ENCODE results near the gene CYTH2.

Gene CYTH2

GRCh38 chr19:48477067-48477685, 8.0 kb downstream of the CYTH2 start:
- H3K27ac ChIP-seq (ENCODE audit: low read length), result no peak overlapping the region
- H4K20me1 ChIP-seq (ENCODE audit: insufficient read depth, low read length), result peaks cover 74% of the 10 kb centered on the region
- H3K9ac ChIP-seq (ENCODE audit: low read depth, low read length), result no peak overlapping the region
- no peaks in the 10 kb centered on the region for H3K9me3 ChIP-seq (ENCODE audit: insufficient read depth, low read length, severe bottlenecking)
- H3K27me3 ChIP-seq (ENCODE audit: insufficient read depth, low read length, poor library complexity), result no peaks in the 10 kb centered on the region
- H3K79me2 ChIP-seq (ENCODE audit: insufficient read depth, low read length), result peaks cover 8% of the 10 kb centered on the region
- peaks cover 86% of the 10 kb centered on the region for H3K36me3 ChIP-seq (ENCODE audit: insufficient read depth, low read length)
- no peak overlapping the region for H2AFZ ChIP-seq (ENCODE audit: low read depth, low read length)
- no peak overlapping the region for H3K4me3 ChIP-seq (ENCODE audit: low read depth in 1 of 2, low read length in 2 of 2)
- no peak overlapping the region for H3K4me2 ChIP-seq (ENCODE audit: insufficient read depth, low read length)
- no peak for DNase-seq
- no peak for ATAC-seq (ENCODE audit: insufficient read depth, low read depth)
- H3K4me1 ChIP-seq (ENCODE audit: insufficient read depth, low read length), result peaks cover under 1% of the 10 kb centered on the region; the same call in 1 of the 2 replicates
- no peak for TF ChIP-seq EZH2 (IDR thresholded peaks at IDR 0.05; ENCODE audit: borderline replicate concordance, low read depth, low read length, severe bottlenecking)
- TF ChIP-seq CTCF (IDR thresholded peaks at IDR 0.05; ENCODE audit: borderline replicate concordance, extremely low read depth, low read length, poor library complexity, severe bottlenecking), result no peak

GRCh38 chr19:48477698-48478338, 8.6 kb downstream of the CYTH2 start:
- H3K9ac ChIP-seq (ENCODE audit: low read depth, low read length), result no peak overlapping the region
- no peak for DNase-seq
- H4K20me1 ChIP-seq (ENCODE audit: insufficient read depth, low read length), result peaks cover 68% of the 10 kb centered on the region
- H3K9me3 ChIP-seq (ENCODE audit: insufficient read depth, low read length, severe bottlenecking), result no peaks in the 10 kb centered on the region
- no peaks in the 10 kb centered on the region for H3K27me3 ChIP-seq (ENCODE audit: insufficient read depth, low read length, poor library complexity)
- no peak overlapping the region for H3K4me2 ChIP-seq (ENCODE audit: insufficient read depth, low read length)
- ATAC-seq (ENCODE audit: insufficient read depth, low read depth), result no peak
- H3K4me1 ChIP-seq (ENCODE audit: insufficient read depth, low read length), result no peaks in the 10 kb centered on the region
- H2AFZ ChIP-seq (ENCODE audit: low read depth, low read length), result no peak overlapping the region
- no peak overlapping the region for H3K4me3 ChIP-seq (ENCODE audit: low read depth in 1 of 2, low read length in 2 of 2)
- peaks cover 81% of the 10 kb centered on the region for H3K36me3 ChIP-seq (ENCODE audit: insufficient read depth, low read length)
- H3K79me2 ChIP-seq (ENCODE audit: insufficient read depth, low read length), result 0 out of 2 replicates have a peak, but pooled peaks cover 3% of the 10 kb centered on the region
- TF ChIP-seq CTCF (IDR thresholded peaks at IDR 0.05; ENCODE audit: borderline replicate concordance, extremely low read depth, low read length, poor library complexity, severe bottlenecking) (no peak), EZH2 (IDR thresholded peaks at IDR 0.05; ENCODE audit: borderline replicate concordance, low read depth, low read length, severe bottlenecking) (no peak)
- H3K27ac ChIP-seq (ENCODE audit: low read length), result no peak overlapping the region

GRCh38 chr19:48478339-48479256, 9.4 kb downstream of the CYTH2 start:
- H3K9ac ChIP-seq (ENCODE audit: low read depth, low read length), result no peak overlapping the region
- H3K4me1 ChIP-seq (ENCODE audit: insufficient read depth, low read length), result no peaks in the 10 kb centered on the region
- ATAC-seq (ENCODE audit: insufficient read depth, low read depth) (no peak), DNase-seq (no peak)
- no peak overlapping the region for H2AFZ ChIP-seq (ENCODE audit: low read depth, low read length)
- H3K9me3 ChIP-seq (ENCODE audit: insufficient read depth, low read length, severe bottlenecking), result no peaks in the 10 kb centered on the region
- no peaks in the 10 kb centered on the region for H3K27me3 ChIP-seq (ENCODE audit: insufficient read depth, low read length, poor library complexity)
- H3K27ac ChIP-seq (ENCODE audit: low read length), result no peak overlapping the region
- no peaks in the 10 kb centered on the region for H3K79me2 ChIP-seq (ENCODE audit: insufficient read depth, low read length)
- no peak for TF ChIP-seq EZH2 (IDR thresholded peaks at IDR 0.05; ENCODE audit: borderline replicate concordance, low read depth, low read length, severe bottlenecking)
- TF ChIP-seq CTCF (IDR thresholded peaks at IDR 0.05; ENCODE audit: borderline replicate concordance, extremely low read depth, low read length, poor library complexity, severe bottlenecking), result no peak
- no peak overlapping the region for H3K4me3 ChIP-seq (ENCODE audit: low read depth in 1 of 2, low read length in 2 of 2)
- peaks cover 73% of the 10 kb centered on the region for H3K36me3 ChIP-seq (ENCODE audit: insufficient read depth, low read length)
- no peak overlapping the region for H3K4me2 ChIP-seq (ENCODE audit: insufficient read depth, low read length)
- peaks cover 61% of the 10 kb centered on the region for H4K20me1 ChIP-seq (ENCODE audit: insufficient read depth, low read length)
